HepG2 (cell line): ENCODE measurements around the gene RAB17. TPM values are rescaled to one million over a fixed set of nuclear protein-coding genes. Genes with fewer than 3 reads are reported as not detected.

Experiments
- CBX5 ChIP-seq: sonication (generic); formaldehyde crosslinking; IDR thresholded peaks from 2 replicates; pipeline ENCODE4 v1.4.0; 2020; ENCODE audit warnings: missing genetic modification reagents, borderline replicate concordance
- ETV5 ChIP-seq: IDR thresholded peaks from 2 replicates; pipeline ENCODE4 v1.6.1; 2018; ENCODE audit warnings: missing biosample characterization, missing genetic modification reagents, inconsistent platforms, borderline replicate concordance
- FOSL2 ChIP-seq: sonication (generic); formaldehyde crosslinking; IDR thresholded peaks from 2 replicates; pipeline ENCODE4 v1.4.0; 2020; ENCODE audit warnings: missing genetic modification reagents
- GFI1 ChIP-seq: sonication (generic); formaldehyde crosslinking; IDR thresholded peaks from 2 replicates; pipeline ENCODE4 v1.5.0; 2020; ENCODE audit warnings: missing genetic modification reagents, mild to moderate bottlenecking, borderline replicate concordance
- SOX5 ChIP-seq: IDR thresholded peaks from 2 replicates; pipeline ENCODE4 v1.6.1; 2016; ENCODE audit warnings: borderline replicate concordance
- SRF ChIP-seq: IDR thresholded peaks from 2 replicates; pipeline ENCODE4 v1.6.1; 2011; ENCODE audit warnings: mild to moderate bottlenecking, low read depth, low read length, moderate library complexity
- ZKSCAN8 ChIP-seq: IDR thresholded peaks from 2 replicates; pipeline ENCODE4 v1.6.1; 2016; ENCODE audit warnings: borderline replicate concordance, missing genetic modification reagents, missing compliant biosample characterization
- ZNF326 ChIP-seq: sonication (generic); formaldehyde crosslinking; IDR thresholded peaks from 2 replicates; pipeline ENCODE4 v1.4.0; 2020; ENCODE audit warnings: missing genetic modification reagents, borderline replicate concordance
- ZNF383 ChIP-seq: sonication (generic); formaldehyde crosslinking; IDR thresholded peaks from 2 replicates; pipeline ENCODE4 v1.4.0; 2020; ENCODE audit warnings: missing genetic modification reagents, mild to moderate bottlenecking, borderline replicate concordance
- ZNF614 ChIP-seq: IDR thresholded peaks from 2 replicates; pipeline ENCODE4 v1.6.1; 2018; ENCODE audit warnings: missing biosample characterization, missing genetic modification reagents, inconsistent platforms, borderline replicate concordance
- ZNF615 ChIP-seq: sonication (generic); formaldehyde crosslinking; IDR thresholded peaks from 2 replicates; pipeline ENCODE4 v1.5.0; 2020; ENCODE audit warnings: mild to moderate bottlenecking, missing genetic modification reagents, borderline replicate concordance
- ZNF724P ChIP-seq: sonication (generic); formaldehyde crosslinking; IDR thresholded peaks from 2 replicates; pipeline ENCODE4 v1.8.0; 2022; ENCODE audit warnings: missing genetic modification reagents, borderline replicate concordance
- polyA plus RNA-seq, 8 experiments: library from polyadenylated mRNA; depleted of rRNA in 3 of 8; stranded (reverse) in 7 of 8; unstranded in 1 of 8; fragments of >200 nt; fragmentation: Illumina TruSeq in 4 of 8; extraction: Trizol in 4 of 8; gene quantifications; 2 replicates each; pipeline versions ENCODE4 v1.2.1 to v1.2.3, GENCODE V29; 2011 to 2016; ENCODE audit warnings: low read depth in 4 of 8, missing spikeins in 1 of 8, mixed read lengths in 1 of 8; ENCODE audit not compliant: insufficient read depth in 1 of 8
- total RNA-seq, 5 experiments: library from RNA; depleted of rRNA; stranded (reverse); fragments of >200 nt; fragmentation: Illumina TruSeq; extraction: Trizol; gene quantifications; 2 replicates each; pipeline ENCODE4 v1.2.3, GENCODE V29; 2016; ENCODE audit warnings: low read depth in 1 of 5
- TF ChIP-seq, protein P1 (sequence below): sonication (generic); formaldehyde crosslinking; IDR thresholded peaks from 2 replicates; pipeline ENCODE4; 2020; ENCODE audit warnings: missing genetic modification reagents, mild to moderate bottlenecking, borderline replicate concordance
- TF ChIP-seq, protein P2 (sequence below): sonication (generic); formaldehyde crosslinking; IDR thresholded peaks from 2 replicates; pipeline ENCODE4 v1.4.0; 2020; ENCODE audit warnings: missing genetic modification reagents, borderline replicate concordance
- TF ChIP-seq, protein P3 (sequence below): sonication (generic); IDR thresholded peaks from 2 replicates; pipeline ENCODE4 v1.6.1; 2016; ENCODE audit warnings: low read depth, borderline replicate concordance
- TF ChIP-seq, protein P4 (sequence below): sonication (generic); formaldehyde crosslinking; IDR thresholded peaks from 2 replicates; pipeline ENCODE4 v1.5.0; 2020; ENCODE audit warnings: mild to moderate bottlenecking, missing genetic modification reagents
- TF ChIP-seq, protein P5 (sequence below): sonication (generic); formaldehyde crosslinking; IDR thresholded peaks from 2 replicates; pipeline ENCODE4 v1.5.0; 2020; ENCODE audit warnings: missing genetic modification reagents

RAB17 gene
- total and polyA plus RNA-seq, 2 of the 13 experiments (the other 11 are each of a cell fraction or from before 2014, with no cell fraction given): 68.0 to 124 TPM

DNA sequence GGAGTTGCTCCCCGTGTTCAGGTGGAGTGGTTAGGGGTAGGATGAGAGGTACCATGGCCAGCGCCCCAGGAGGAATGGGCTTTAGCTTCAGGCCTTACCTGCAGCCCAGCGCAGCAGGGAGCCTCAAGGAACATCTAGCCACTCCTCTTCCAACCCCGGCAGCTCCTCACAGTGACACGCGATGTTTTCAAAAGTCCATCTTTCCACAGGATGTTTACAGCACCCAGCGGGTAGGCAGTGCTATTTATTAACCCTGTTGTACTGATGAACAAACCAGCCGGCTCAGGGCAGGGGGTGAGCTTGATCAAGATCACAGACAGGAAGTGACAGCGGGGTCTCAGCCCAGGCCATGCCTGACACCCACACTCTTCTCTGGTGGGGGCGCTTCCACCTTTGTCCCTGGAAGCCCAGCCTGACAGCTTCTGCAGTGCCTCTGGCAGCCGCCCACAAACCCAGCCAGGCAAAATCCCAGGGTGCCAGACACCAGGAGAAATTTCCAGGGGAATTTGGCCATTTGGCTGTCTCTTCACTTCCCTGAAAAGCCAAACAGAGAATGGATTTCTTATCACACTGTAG lies 42.6 kb downstream of the RAB17 start (continued):
- TF ChIP-seq, protein P1, sequence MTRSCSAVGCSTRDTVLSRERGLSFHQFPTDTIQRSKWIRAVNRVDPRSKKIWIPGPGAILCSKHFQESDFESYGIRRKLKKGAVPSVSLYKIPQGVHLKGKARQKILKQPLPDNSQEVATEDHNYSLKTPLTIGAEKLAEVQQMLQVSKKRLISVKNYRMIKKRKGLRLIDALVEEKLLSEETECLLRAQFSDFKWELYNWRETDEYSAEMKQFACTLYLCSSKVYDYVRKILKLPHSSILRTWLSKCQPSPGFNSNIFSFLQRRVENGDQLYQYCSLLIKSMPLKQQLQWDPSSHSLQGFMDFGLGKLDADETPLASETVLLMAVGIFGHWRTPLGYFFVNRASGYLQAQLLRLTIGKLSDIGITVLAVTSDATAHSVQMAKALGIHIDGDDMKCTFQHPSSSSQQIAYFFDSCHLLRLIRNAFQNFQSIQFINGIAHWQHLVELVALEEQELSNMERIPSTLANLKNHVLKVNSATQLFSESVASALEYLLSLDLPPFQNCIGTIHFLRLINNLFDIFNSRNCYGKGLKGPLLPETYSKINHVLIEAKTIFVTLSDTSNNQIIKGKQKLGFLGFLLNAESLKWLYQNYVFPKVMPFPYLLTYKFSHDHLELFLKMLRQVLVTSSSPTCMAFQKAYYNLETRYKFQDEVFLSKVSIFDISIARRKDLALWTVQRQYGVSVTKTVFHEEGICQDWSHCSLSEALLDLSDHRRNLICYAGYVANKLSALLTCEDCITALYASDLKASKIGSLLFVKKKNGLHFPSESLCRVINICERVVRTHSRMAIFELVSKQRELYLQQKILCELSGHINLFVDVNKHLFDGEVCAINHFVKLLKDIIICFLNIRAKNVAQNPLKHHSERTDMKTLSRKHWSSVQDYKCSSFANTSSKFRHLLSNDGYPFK (CRISPR knock-in tag): no peak
- no peak for TF ChIP-seq SRF
- no peak for TF ChIP-seq ZNF615
- TF ChIP-seq, protein P2, sequence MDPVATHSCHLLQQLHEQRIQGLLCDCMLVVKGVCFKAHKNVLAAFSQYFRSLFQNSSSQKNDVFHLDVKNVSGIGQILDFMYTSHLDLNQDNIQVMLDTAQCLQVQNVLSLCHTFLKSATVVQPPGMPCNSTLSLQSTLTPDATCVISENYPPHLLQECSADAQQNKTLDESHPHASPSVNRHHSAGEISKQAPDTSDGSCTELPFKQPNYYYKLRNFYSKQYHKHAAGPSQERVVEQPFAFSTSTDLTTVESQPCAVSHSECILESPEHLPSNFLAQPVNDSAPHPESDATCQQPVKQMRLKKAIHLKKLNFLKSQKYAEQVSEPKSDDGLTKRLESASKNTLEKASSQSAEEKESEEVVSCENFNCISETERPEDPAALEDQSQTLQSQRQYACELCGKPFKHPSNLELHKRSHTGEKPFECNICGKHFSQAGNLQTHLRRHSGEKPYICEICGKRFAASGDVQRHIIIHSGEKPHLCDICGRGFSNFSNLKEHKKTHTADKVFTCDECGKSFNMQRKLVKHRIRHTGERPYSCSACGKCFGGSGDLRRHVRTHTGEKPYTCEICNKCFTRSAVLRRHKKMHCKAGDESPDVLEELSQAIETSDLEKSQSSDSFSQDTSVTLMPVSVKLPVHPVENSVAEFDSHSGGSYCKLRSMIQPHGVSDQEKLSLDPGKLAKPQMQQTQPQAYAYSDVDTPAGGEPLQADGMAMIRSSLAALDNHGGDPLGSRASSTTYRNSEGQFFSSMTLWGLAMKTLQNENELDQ (CRISPR knock-in tag): no peak
- TF ChIP-seq SOX5 (CRISPR knock-in tag): peak; percentile 41
- TF ChIP-seq ZNF724P: no peak
- no peak for TF ChIP-seq ZKSCAN8
- no peak for TF ChIP-seq GFI1 (CRISPR knock-in tag)
- TF ChIP-seq CBX5: no peak
- TF ChIP-seq ZNF614 (CRISPR knock-in tag): no peak
- TF ChIP-seq FOSL2 (CRISPR knock-in tag): no peak
- TF ChIP-seq ZNF326 (CRISPR knock-in tag): no peak
- no peak for TF ChIP-seq ZNF383 (CRISPR knock-in tag)
- TF ChIP-seq, protein P3, sequence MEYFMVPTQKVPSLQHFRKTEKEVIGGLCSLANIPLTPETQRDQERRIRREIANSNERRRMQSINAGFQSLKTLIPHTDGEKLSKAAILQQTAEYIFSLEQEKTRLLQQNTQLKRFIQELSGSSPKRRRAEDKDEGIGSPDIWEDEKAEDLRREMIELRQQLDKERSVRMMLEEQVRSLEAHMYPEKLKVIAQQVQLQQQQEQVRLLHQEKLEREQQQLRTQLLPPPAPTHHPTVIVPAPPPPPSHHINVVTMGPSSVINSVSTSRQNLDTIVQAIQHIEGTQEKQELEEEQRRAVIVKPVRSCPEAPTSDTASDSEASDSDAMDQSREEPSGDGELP: 0 out of 2 replicates have a peak, but pooled peaks have one; percentile 32
- TF ChIP-seq, protein P4, sequence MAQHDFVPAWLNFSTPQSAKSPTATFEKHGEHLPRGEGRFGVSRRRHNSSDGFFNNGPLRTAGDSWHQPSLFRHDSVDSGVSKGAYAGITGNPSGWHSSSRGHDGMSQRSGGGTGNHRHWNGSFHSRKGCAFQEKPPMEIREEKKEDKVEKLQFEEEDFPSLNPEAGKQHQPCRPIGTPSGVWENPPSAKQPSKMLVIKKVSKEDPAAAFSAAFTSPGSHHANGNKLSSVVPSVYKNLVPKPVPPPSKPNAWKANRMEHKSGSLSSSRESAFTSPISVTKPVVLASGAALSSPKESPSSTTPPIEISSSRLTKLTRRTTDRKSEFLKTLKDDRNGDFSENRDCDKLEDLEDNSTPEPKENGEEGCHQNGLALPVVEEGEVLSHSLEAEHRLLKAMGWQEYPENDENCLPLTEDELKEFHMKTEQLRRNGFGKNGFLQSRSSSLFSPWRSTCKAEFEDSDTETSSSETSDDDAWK (CRISPR knock-in tag): no peak
- TF ChIP-seq ETV5 (CRISPR knock-in tag): peak; percentile 63; the same call in 1 of the 2 replicates
- TF ChIP-seq, protein P5, sequence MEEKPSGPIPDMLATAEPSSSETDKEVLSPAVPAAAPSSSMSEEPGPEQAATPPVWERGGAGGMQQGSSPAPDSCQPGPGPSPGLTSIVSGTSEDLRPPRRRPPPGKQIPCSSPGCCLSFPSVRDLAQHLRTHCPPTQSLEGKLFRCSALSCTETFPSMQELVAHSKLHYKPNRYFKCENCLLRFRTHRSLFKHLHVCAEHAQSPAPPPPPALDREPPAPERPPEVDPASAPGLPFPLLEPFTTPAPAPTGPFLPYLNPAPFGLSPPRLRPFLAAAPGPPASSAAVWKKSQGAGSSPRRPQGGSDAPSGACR (CRISPR knock-in tag): no peak
